Measurements from ENCODE around the gene TUBB.
A peak's percentile ranks its signal among the peaks of the same experiment; 100 is the strongest.
"Not testable (repeated sequence)": the region's sequence is repeated elsewhere in the genome, so short reads cannot be mapped to it uniquely, and the experiment has no call there.

TUBB gene

GRCh38 chr6:30752157-30752927, 32.2 kb downstream of the TUBB start:
- peak; percentile 60 for DNase-seq
- in situ Hi-C loops (cut with MboI; ENCODE audit: low pct_unique_long_range_greater_than_20kb, low sequenced_read_pairs), result no loop called here

- in situ Hi-C loops (cut with MboI; ENCODE audit: low pct_unique_long_range_greater_than_20kb, low sequenced_read_pairs), result no loop called here
- DNase-seq, result no peak
These were observed 34.5 kb downstream of the TUBB start for GRCh38 chr6:30754631-30755030.

DNA sequence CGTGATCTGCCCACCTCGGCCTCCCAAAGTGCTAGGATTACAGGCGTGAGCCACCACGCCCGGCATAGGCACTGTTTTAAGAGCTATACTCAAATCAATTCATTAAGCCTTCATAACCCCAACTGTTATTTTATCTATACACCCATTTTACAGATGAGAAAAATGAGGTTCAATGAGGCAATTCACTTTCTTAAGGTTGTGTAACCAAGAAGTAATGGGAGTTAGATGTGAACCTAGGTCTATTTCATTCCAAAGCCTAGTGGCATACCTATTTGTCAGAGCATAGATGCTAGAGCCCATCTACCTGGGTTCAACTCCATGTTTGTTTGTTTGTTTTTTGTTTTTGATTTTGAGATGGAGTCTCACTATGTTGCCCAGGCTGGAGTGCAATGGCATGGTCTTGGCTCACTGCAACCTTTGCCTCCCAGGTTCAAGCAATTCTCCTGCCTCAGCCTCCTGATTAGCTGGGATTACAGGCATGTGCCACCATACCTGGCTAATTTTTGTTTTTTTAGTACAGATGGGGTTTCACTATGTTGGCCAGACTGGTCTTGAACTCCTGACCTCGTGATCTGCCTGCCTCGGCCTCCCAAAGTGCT, 36.4 kb downstream of the TUBB start:
- in situ Hi-C loops (cut with MboI; ENCODE audit: low pct_unique_long_range_greater_than_20kb, low sequenced_read_pairs); DNase-seq: not testable (repeated sequence)

DNA sequence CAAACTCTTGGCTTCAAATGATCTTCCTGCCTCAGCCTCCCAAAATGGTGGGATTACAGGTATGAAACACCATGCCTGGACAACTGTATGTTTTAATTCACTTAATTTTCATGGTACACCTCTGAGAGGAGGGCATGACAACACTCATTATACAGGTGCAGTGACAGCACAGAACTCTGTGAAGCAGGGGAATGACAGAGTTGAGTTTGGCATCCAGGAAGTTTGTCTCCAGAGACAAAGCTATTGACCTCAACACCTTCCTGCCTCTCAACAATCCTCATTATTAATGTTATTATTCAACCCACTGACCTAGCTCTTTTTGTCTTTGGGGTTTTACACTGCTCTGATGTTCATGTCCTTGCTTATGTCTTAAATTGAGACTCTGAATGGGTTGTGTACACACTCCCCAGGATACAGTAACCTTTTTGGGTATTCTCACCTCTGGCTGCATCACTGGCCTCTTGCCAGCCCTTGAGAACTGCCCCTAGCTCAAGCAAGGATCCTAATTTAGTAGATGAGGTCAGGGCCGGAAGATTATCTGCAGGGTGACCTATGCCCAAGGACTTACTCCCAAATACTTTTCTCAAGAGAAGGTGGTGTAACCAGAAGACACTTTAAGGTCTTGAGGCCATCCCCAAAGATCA, 37.2 kb downstream of the TUBB start:
- DNase-seq, result no peak
- in situ Hi-C loops (cut with MboI; ENCODE audit: low pct_unique_long_range_greater_than_20kb, low sequenced_read_pairs), result no loop called here

GRCh38 chr6:30759575-30760239, 39.6 kb downstream of the TUBB start:
- in situ Hi-C loops (cut with MboI; ENCODE audit: low pct_unique_long_range_greater_than_20kb, low sequenced_read_pairs), result no loop called here
- DNase-seq, result no peak

DNA sequence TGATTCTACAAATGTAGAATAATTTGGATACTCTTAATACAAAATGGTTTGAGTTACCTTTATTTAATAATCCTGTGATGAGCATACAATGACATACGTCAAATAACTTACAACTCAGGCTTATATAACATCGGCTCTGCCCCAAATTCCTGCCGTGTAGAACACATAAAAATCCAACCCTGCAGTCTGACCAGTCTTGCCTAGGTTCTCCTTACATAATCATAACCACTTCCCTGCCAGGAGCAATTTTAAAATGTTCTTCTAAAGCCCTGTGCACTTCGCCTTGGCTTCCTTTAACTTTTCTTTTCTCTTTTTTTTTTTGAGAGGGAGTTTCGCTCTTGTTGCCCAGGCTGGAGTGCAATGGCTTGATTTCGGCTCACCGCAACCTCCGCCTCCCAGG, 40.4 kb downstream of the TUBB start:
- no peak for DNase-seq
- in situ Hi-C loops (cut with MboI; ENCODE audit: low pct_unique_long_range_greater_than_20kb, low sequenced_read_pairs), result no loop called here

DNA sequence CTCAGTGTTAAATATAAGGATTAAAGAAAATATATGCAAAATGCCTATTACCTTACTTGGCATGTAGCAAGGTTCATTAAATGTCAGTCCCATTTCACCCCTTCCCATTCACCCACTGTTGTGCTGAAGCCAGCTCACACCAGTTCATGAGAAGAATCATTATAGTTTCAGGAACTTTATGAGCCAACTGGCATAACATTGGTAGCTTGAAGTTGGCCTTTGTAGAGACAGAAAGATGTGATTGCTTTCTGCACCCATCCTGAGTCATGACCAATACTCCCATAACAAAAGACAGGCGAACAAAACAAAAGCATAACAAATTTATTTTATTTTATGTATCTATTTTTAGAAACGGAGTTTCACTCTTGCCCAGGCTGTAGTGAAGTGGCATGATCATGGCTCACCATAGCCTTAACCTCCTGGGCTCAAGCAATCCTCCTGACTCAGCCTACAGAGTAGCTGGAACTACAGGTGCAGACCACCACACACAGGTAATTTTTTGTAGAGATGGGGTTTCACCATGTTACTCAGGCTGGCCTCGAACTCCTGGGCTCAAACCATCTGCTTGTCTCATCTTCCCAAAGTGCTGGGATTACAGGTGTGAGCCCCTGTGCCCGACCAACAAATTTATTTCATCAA, 41.8 kb downstream of the TUBB start:
- in situ Hi-C loops (cut with MboI; ENCODE audit: low pct_unique_long_range_greater_than_20kb, low sequenced_read_pairs), result no loop called here
- no peak for DNase-seq

- in situ Hi-C loops (cut with MboI; ENCODE audit: low pct_unique_long_range_greater_than_20kb, low sequenced_read_pairs), result no loop called here
- no peak for DNase-seq
These were observed 43.0 kb downstream of the TUBB start for GRCh38 chr6:30763155-30763617.

DNA sequence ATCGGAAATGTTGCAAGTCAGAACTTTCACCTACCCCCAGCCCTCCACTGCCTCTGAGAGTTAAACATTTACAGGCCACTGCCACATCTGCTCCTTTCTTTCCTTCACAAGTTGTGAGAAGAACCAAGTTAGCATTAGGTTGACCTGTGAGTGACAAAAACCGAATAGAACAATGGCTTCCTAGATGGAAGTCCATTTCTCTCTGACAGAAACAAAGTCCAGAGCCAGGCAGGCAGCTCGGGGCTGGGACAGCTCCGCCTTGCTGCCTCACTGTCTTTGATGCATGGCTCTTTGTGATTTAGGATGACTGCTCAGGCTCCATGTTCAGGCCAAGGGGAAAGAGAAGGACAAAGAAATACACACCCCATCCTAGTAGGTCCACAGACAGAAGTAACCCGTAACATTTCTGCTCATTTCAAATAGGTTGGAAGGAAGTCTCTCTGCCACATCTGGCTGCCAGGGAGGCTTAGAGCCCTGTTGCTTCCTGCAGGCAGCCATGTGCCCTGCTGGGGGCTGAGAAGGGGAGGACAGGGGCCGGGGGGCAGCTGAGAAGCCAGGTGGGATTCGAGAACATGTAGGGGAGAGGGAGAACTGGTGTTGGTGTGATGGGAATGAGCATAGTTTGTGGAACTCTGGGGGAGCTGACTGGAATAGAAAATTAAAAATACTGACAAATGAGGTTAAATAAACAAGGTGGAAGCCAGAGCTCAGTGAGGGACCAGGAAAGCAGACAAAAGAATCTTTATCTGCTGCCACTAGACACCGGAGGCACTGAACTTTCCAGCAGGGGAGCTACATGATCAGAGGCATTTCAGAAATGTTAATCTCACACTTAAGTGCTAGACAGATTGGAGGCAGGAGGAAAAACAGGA, 43.7 kb downstream of the TUBB start:
- in situ Hi-C loops (cut with MboI; ENCODE audit: low pct_unique_long_range_greater_than_20kb, low sequenced_read_pairs), result no loop called here
- DNase-seq, result peak; percentile 45

GRCh38 chr6:30764490-30765043, 44.4 kb downstream of the TUBB start:
- in situ Hi-C loops (cut with MboI; ENCODE audit: low pct_unique_long_range_greater_than_20kb, low sequenced_read_pairs), result not testable (repeated sequence)

DNA sequence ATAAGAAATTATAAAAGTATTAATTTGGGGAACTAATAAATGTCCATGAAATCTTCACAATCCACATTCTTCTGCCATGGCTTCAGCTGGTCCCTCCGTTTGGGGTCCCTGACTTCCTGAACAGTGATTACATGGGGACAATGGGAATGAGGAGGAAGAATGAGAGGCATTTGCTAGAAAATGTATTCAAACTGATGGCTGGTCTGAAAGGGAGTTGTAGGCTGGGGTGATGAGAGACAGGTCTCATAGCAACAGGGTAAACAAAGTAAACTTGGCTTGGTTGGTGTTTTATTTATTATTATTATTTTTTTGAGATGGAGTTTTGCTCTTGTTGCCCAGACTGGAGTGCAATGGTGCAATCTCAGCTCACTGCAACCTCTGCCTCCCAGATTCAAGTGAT, 45.3 kb downstream of the TUBB start:
- in situ Hi-C loops (cut with MboI; ENCODE audit: low pct_unique_long_range_greater_than_20kb, low sequenced_read_pairs); DNase-seq: not testable (repeated sequence)

More at GRCh38 chr6:30764490-30765043, 44.4 kb downstream of the TUBB start:
- DNase-seq, result not testable (repeated sequence)

DNA sequence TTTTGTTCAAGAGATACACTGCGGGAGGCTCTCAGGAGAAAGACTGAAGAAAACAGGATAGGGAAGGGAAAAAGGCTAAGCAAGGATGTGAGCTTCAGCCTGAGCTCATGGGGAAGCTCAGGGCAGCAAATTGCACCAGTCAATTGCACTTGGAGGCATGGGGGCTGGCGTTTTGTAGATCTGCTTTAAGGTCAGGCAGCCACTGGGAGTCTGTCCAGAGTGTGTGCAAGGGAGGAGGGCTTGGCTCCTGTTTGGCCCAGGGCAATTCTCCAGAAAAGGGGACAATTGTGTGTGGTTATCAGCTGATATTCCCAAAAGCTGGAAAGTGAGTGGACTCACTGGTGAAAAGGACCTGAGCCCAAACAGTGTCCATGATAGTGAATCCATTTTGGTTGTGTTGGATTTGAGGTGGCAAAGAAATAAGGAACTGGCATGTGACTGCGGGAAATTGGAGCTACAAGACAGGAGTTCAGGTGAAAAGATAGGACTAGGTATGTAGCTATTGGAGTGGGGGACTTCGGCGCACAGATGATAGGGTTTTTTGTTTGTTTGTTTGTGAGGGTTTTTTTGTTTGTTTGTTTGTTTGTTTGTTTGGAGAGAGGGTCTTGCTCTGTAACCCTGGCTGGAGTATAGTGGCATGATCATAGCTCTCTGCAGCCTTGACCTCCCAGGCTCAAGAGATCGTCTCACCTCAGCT, 46.5 kb downstream of the TUBB start:
- DNase-seq, result no peak
- in situ Hi-C loops (cut with MboI; ENCODE audit: low pct_unique_long_range_greater_than_20kb, low sequenced_read_pairs), result no loop called here

- no peak for DNase-seq
- in situ Hi-C loops (cut with MboI; ENCODE audit: low pct_unique_long_range_greater_than_20kb, low sequenced_read_pairs), result no loop called here
These were observed 47.2 kb downstream of the TUBB start for GRCh38 chr6:30767158-30767943.

GRCh38 chr6:30767944-30768301, 47.8 kb downstream of the TUBB start:
- no peak for DNase-seq
- in situ Hi-C loops (cut with MboI; ENCODE audit: low pct_unique_long_range_greater_than_20kb, low sequenced_read_pairs), result no loop called here

DNA sequence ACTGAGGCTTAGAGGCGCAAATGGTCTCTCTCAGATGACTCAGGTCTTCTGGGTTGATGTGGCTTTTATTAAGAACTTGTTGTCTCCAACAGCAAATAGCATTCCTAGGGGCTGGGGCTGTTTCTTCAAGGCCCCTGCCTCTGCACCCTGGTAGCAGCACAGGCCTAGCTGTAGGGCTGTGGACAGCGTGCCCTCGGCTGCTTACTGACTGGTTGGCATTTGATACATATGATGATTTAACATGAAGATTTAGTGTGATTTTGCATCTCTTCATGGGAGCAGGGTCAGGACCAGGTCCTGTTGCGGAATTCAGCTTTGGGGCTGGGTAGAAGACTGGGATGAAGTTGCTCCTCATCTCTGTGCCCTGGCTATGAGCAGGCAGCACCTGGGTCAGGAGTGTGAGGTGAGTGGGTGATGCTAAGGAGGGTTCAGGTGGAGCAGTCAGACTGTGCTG, 48.5 kb downstream of the TUBB start:
- no peak for DNase-seq
- in situ Hi-C loops (cut with MboI; ENCODE audit: low pct_unique_long_range_greater_than_20kb, low sequenced_read_pairs), result no loop called here

GRCh38 chr6:30769088-30769852, 49.1 kb downstream of the TUBB start:
- in situ Hi-C loops (cut with MboI; ENCODE audit: low pct_unique_long_range_greater_than_20kb, low sequenced_read_pairs), result no loop called here
- DNase-seq, result peak; percentile 82
